Daoy (cell line): ENCODE results near the gene PBX3. TPM values are rescaled to one million over a fixed set of nuclear protein-coding genes. Genes with fewer than 3 reads are reported as not detected.
A peak's percentile ranks its signal among the peaks of the same experiment; 100 is the strongest.

Source experiments
- DNase-seq: peaks from one replicate; pipeline ENCODE4 v3.0.0-alpha.2; 2015; ENCODE audit warnings: low read depth
- total RNA-seq: library from RNA; depleted of rRNA; stranded (reverse); fragments of >200 nt; shearing (Covaris generic); gene quantifications from 2 replicates; pipeline ENCODE4 v1.2.3, GENCODE V29; 2014

PBX3 gene
- total RNA-seq, 1 experiment from 2014 or later, result 30.6 TPM

DNA sequence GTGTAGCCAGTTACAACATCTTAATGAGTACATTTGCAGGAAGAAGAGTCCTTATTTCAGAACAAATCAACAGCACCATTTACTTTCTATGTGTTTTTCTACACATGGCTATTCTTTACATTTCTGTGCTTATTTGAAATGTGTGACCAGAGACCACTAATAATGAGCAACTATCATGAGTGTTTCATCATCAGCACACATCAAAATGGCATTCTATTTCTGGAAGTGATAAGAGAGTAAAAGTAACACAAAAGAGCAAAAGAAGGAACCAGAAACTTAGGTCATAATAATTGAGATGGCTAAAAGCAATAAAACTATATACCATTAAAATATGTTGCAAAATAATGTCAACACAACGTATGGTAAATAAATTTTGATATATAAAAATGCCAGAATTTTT, 159.7 kb downstream of the PBX3 start:
- no peak for DNase-seq

DNA sequence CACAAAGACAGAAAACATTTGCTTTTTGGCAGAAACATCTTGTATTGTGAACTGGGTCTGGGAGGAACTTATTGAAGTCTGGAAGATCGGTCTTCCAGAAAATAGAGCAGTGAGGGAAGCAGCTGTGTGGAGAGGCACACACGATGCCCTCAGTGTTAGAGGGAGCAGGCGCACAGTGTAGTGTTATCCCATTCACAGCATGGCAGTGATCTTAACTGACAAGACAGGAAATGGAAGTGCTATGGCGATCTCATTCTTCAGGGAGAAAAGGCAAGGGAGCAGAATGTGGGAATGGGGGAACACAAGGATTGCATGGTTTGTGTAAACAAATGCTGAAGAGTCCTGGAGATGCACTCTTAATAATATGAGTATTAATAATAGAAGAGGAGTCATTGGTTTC, 161.0 kb downstream of the PBX3 start:
- DNase-seq, result peak; percentile 7

DNA sequence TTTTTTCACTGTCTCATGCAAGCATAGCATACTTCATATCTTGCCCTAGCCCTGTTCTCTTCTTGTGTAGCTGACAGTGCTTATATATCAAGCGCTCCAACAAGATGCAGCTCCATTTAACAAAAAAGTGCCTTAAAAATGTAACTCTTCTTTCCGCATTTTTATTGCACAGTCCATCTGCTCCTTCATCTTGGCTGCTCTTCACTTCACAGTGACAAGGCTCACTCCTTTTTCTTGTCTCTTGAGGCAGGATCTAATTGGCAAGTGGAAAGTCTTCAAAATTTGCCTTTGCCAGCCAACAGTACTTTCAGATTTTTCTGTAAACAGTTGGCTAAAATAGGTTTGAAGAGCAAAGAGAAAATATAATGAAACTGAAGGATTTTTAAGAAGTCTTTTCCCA, 161.8 kb downstream of the PBX3 start:
- no peak for DNase-seq

DNA sequence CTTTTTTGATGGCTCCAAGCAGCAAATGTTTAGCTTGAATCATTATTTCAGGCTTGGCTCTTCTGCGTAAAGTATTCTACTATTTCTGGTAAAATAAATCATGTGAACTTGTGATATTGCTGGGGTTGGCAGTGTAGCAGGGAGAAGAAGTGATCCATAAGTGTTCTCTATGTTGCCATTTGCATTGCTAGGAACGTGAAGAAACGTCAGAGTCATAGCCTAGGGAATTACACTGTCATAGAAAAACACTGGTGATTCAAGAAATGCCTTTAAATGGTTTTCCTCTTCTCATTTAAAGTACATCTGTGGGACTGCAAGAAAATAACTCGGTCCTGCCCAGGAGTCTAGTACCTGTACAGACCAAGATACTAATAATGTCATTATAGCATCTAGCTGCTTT, 162.3 kb downstream of the PBX3 start:
- no peak for DNase-seq

DNA sequence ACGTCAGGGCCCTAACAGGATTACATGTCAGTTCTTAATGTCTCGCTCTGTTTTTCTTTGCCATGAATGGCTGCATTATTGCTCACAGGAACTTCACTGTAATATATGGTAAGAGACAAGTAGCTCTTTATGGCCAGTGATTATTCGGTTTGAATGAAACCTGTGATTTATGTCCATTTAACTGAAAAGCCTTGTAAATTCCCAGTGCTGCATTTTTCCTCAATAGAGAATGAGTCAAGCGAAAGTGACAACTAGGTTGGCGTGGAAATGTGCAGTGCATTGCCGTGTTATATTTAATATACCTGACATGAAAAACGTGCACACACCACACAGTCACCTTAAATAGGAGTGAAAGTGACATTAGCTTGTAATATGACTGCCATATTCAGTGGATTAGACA, 163.1 kb downstream of the PBX3 start:
- DNase-seq, result no peak

DNA sequence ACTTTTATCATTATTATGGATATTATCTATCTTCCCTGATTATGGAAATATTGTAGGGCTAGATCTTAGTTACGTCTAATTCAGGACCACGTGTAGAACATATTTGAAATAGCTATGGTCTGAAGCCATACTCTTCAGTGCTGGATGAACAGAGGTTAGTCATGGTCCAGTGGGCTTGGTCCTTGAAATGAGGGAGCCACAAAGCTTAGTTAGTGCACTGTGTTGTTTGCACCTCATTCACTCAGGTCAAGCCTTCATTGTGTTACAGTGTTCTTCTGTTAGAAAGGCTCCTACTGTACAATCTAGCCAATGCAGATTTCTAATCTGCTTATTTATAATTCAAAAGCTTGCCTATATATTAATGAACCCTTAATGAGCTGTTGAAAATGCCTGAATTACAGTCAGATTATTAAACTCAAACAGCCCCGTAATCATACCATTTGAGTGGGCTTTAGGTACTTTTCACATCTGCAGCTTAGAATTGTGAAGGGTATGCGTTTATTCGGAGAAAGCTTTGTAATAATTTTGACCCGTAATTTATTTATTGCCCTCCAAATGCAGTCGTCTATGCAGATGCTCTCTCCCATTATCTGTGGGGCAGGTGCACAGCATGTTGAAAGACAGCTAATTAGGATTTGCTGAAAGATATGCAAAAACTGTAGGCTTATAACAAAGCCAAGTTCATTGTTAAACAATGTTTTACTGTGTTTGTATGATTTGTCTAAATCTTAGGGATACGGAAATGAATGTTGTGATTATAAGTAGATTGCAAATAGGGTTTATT, 164.9 kb downstream of the PBX3 start:
- peak; percentile 16 for DNase-seq

DNA sequence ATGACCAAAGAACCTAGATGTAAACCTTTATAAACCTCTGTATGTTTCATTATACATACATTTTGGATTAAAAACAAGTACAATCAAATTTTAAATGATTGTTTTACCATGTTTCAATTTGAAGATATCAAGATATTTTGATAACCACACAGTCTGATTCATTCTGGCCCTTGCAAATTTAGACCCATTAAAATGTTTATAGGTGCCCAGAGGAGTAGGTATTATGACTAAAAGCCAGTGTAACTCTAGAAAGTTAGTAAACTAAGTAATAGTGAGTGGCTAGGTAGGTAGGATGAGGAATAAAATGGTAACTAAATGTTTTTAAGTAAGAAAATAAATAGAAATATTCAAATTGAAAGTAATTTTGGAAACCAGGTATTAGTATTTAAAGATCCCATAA, 165.5 kb downstream of the PBX3 start:
- no peak for DNase-seq

DNA sequence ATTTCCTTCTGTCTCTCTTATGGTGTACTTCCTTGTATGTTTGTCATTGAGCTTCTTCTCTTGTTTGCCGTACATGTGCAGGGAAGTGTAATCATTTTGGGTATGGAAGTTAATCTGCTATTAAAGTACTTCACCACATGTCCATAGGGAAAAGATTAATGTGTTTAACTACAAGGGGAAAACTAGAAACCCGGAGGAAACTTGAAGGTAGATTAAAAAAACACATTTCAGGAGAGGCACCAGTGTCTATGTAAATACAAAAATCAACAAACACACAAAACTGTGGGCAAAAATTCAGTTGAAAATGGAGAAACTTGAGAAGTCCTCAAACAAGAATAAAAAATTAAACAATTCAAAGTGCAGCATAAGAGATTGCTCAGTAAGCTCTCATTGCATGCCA, 166.4 kb downstream of the PBX3 start:
- no peak for DNase-seq

DNA sequence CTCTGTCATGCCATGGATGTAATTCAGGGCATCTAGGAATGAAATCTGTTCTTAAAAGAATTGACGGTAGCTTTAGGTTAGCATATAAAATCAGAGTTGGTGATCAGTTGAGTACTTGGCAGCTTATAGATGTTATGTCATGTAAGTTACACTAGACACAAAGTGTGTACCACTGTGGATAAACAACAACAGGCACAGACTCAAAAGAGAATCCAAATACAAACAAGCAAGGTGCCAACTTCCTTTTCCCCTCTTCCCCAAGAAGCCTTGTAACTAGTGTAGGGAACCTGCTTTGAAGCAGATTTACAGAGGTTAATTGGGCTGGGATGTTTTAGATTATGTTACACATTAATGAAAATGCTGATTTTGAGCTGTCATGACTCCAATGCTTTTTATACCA, 167.2 kb downstream of the PBX3 start:
- DNase-seq, result no peak

DNA sequence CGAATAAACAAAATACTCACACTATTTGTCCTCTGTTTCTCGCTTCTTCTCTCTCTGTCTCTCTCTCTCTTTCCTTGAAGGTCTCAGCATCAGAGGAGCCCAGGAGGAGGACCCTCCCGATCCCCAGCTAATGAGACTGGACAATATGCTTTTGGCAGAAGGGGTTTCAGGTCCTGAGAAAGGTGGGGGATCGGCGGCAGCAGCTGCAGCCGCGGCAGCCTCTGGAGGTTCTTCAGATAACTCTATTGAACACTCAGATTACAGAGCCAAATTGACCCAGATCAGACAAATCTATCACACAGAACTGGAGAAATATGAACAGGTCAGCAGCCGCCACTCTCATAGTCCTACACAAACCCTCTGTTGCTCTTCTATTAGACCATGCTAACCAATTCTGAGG, 168.4 kb downstream of the PBX3 start:
- DNase-seq, result no peak

DNA sequence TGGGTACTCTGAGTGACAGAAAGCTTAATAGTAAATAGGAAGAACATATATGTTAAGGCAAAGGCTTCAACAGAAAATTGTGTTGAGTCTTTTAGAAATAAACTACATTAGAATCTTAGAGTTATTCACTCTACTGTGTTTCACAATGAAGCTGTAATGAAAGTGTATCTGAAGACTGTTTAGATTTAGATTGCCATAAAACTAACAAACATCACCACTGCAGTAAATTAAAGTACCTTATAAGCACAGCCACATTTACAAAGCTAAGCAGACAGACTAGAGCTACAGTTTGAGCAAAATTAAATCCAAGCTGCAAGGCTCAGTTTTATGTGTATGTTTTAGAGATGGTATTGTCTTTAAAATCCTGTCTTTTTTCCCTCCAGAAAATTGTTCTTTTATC, 172.4 kb downstream of the PBX3 start:
- DNase-seq, result no peak

DNA sequence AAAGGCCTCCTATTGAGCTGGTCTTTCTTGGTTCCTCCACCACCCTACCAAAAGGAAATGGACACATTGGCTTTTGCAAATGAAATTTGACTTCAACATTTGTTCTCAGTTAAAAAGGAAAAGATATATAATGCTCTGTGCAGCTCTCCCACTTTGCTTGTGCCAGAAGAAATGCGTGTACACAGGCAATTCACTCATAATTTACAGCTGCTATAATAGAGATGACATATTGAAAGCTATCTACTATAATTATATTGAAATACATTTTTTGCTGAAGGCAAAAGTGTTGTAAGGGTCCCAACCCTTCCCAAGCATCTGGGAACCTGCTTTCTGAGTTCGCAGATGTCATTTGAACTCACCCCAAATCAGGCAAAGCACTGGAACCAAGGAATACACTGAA, 173.2 kb downstream of the PBX3 start:
- DNase-seq, result no peak

DNA sequence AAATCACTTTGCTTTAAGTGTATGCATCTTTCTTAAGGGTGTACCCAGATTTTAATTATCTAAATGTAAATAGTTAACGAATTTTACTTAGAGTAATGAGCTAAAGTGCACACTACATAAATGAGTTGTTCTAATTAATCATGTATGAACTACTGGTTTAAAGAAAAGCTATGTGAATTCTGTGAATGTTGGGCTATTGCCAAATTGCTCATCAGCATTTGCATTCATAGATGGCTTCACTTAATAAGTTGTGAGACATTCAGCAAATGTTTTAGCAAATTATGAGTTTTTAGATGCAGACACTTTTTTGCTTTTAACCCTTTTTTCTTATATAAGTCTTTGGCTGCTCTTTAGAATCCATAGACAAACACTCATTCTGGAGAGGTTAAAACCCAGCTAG, 175.7 kb downstream of the PBX3 start:
- DNase-seq, result no peak

DNA sequence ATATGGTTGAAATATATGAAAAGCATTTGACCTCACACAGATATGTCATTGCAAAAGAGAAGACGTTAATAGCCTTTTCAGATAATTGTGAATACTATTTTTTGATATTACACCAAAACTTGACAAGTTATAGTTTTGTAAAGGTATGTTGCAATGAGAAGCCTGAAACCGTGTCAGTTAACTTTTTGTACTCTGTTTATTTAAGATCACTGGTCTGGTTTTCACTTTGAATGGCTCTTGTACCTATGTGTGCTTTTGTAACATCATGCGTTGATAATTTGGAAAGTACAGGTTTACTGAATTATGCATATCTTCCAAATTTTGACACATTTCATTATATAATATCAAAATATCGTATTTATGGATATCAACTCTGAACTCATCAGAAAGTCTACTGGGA, 177.2 kb downstream of the PBX3 start:
- no peak for DNase-seq

DNA sequence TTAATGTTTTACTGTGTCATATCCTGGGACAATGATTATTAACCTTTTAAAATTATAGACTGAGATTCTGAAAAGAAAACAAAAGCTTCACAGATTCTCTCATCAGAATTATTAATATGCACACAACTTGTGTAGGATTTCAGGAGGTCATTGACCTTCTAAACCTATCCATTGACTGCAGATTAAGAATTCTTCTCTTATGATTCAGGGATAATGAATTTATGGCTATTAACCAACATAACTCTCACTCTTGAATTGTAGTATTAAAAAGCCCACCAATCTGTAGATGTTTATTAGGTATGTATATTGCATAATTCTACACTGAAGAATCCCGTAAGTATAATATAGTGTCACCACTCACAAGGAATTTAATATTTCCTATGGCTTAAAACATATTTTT, 179.8 kb downstream of the PBX3 start:
- DNase-seq, result no peak

DNA sequence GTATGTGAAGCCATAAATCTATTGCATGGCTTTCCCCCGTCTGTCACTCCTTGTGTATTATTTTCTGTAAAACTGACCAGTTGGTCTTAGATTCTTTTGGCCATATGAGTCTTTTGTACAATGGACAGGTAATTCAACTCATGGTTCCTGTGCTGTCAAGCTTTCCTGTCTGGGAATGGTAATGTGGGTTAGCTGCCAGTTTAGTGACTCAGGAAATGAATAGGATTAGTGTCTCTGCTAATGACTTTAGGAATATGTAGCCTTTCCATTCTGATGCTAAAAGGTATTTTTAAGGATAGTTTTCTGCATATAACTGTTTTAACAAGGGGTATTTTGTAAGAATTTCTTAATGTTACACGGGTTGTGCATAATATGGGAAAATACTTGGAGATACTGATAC, 182.7 kb downstream of the PBX3 start:
- DNase-seq, result peak; percentile 33

DNA sequence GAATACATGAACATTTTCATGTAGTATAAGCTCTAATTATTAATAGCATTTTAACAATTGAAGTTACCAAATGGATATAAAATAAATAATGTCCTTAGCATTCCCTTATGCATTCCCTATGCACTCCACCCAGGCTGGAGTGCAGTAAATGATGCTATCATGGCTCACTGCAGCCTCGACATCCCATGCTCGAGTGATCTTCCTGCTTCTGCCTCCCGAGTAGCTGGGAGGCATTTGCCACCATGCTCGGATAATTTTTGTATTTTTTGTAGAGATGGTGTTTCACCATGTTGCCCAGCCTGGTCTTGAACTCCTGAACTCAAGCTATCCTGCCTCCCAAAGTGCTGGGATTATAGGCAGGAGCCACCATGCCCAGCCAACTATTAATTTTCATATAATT, 184.0 kb downstream of the PBX3 start:
- DNase-seq, result no peak

DNA sequence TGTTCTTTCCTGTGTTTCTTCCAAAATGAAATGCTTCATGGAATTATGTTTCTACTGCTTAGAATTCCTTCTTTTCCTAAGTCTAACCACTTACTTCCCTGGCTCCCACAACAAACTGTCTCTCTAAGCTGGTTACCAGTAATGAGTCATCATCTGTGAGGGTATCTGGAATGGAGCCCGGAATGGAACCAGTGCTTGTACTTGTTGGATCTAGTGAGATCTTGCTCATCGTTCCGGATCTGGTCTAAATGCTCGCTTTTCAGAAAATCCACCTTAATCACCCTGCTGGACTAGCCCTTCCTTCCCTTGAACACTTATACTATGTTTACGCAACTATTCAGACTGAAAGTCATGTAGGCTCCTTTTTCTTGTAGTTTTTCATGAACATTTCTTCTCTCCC, 184.8 kb downstream of the PBX3 start:
- DNase-seq, result peak; percentile 96

DNA sequence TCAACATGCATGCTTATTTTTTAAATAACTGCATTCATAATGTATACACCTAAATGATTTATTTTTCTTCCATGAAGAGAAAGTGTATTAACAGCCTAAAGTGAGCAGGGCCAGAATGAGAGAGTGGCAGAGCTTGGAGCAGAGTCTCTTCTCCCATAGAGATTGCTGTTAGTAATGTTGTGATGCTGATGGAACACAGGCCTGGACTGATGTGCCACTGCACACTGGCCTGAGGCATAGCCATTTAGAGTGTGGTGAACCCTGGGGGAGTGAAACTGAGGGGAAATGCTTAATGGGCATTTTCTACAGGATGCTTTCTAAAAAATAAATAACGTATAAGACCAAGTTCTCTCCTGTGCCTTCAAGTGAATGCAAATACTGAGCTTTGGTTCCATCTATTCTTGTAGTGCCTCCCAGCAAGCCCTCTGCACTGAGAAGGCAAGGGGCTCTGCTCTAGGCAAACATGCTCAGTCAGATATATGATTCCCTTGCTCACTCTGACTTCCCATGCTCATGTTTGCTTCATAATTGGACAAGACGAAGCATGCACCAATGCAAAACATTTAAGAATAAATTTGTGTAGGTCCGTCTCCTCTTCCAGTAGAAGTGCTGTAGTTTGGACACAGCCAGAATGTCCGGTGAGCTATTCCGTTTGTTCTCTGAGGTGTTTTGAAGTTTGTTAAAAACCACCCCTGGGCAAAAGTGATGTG, 185.7 kb downstream of the PBX3 start:
- no peak for DNase-seq

DNA sequence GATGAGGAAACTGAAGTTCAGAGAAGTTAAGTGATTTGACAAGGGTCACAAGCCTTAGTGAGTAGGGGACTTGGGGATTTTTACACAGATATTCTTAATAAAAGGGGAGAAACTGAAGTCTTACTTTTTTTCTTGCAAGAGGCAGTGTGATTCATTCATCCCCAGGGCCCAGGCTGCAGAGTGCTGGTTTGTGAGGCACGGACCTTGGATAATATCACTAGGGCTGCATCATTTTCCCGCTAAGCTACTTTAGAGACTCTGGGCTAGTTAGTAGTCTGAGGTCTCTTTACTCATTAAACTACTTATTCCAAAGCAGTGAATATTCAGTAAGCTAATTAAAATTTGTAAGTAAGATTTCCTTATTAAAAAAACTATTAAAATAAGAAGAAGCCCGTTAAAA, 195.0 kb downstream of the PBX3 start:
- DNase-seq, result no peak

DNA sequence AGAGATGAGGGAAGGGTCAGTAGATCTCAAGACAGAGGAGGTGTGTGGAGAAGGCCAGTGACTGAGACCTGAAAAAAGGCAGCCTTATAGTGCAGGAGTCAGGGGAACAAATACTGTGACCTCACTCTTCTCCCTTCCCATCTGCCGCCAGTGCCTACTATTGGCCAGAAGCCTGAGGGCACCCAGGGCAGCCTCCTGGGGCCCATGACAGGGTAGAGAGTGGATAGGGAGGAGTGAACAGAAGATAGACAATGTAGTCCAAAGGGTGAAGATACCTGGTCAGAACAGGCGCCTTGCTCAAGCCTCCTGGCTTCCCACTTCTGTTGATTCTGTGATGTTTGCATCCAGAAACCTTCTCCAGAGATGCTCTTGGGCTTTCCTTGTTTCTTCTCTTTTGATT, 196.7 kb downstream of the PBX3 start:
- DNase-seq, result no peak

DNA sequence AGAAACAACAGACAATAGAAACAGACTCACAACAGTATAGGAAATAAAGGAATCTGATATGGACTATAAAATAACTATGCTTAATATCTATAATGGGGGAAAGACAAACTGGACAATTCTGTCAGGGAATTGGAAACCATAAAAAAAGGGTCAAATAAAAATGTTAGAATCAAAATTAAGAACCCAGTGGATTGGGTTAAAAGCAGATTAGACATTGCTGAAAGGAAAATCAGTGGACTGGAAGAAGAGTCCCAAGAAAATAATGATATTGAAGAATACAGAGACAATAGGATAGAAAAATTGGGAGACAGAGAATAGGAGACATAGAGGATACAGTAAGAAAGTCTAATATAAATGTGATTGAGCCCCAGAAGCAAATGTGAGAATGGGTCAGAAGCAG, 199.2 kb downstream of the PBX3 start:
- DNase-seq, result no peak

DNA sequence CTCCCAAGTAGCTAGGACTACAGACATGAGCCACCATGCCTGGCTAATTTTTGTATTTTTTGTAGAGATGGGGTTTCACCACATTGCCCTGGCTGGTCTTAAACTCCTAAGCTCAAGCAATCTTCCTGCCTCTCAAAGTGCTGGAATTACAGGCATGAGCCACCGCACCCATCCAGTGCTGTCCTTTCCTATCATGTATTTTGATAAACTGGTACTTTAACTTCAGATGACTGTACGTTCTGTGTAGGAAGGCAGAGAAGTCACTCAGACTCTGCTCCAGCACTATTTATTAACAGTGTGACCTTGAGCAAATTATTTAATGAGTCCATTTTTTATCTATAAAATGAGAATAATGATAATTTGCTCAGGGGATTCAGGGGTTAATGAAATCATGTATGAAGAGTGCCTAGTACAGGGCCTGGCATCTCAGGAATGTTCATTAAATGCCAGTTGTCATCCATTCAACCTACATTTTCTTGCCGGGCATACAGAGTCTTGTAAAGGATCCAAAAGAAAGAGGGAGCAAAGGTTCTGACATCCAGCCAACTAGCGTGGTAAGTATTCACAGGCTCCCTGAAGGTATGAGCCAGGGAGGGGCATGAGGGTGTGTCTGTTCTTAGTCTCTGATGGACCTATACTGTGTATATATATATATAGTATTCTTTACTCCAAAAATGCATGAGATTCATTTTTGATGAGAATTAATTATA, 201.9 kb downstream of the PBX3 start:
- no peak for DNase-seq
